ENCODE measurements around the gene PRKCZ. TPM values are rescaled to one million over a fixed set of nuclear protein-coding genes. Genes with fewer than 3 reads are reported as not detected.

Gene PRKCZ
- 1 to 10 TPM; 3.1 to 5.4 (median 4.7) TPM for total RNA-seq

GRCh38 chr1:2049718-2050431 is at the start of gene PRKCZ:
Gene PRKCZ (plus strand): TSS chr1:2050411. CDS start chr1:2050631, 220 bp downstream.
- peak within 1 kb of the TSS in 1 of 4 donors; percentile 18 for H3K27ac ChIP-seq (replicated peaks in 1 of 4)
- peaks cover 22 to 40% (median 34%) of the 10 kb centered on the region in 4 donors for H3K4me1 ChIP-seq
- no peaks in the 10 kb centered on the region for H3K36me3 ChIP-seq
- intact Hi-C loops (cut with DNase I): loop anchor here (5.0 kb wide), 1 partner anchor 93 kb away; no protein-coding TSS in a partner anchor
- TF ChIP-seq EP300 (IDR thresholded peaks at IDR 0.05) (no peak), POLR2AphosphoS5 (IDR thresholded peaks at IDR 0.05) (no peak)
- 0% methylated on average over 1 of the region's 83 CpGs for WGBS
- H3K27me3 ChIP-seq: peaks cover 0 to 89% (median 38%) of the 10 kb centered on the region in 4 donors
- H3K9me3 ChIP-seq: no peaks in the 10 kb centered on the region
- peak within 1 kb of the TSS; percentile 51 to 65 (median 53) for H3K4me3 ChIP-seq
- no peak for DNase-seq (ENCODE audit: extremely low spot score)

GRCh38 chr1:2000432-2000831 is 49.8 kb upstream of the PRKCZ start:
- H3K9me3 ChIP-seq: no peaks in the 10 kb centered on the region
- H3K27ac ChIP-seq (replicated peaks in 1 of 4): no peak overlapping the region
- peaks cover 0 to 85% (median 19%) of the 10 kb centered on the region in 4 donors for H3K27me3 ChIP-seq
- peaks cover 0 to 8% (median 3%) of the 10 kb centered on the region in 4 donors for H3K4me1 ChIP-seq
- DNase-seq (ENCODE audit: extremely low spot score): no peak
- 90% methylated on average over 7 of the region's 7 CpGs for WGBS
- intact Hi-C loops (cut with DNase I): no loop called here
- no peaks in the 10 kb centered on the region for H3K36me3 ChIP-seq
- TF ChIP-seq CTCF (IDR thresholded peaks at IDR 0.05) (no peak), POLR2A (IDR thresholded peaks at IDR 0.05; ENCODE audit: low read depth) (no peak), EP300 (IDR thresholded peaks at IDR 0.05) (no peak), POLR2AphosphoS5 (IDR thresholded peaks at IDR 0.05) (no peak)
- no peak overlapping the region for H3K4me3 ChIP-seq

- WGBS: 94% methylated on average over 9 of the region's 9 CpGs
- TF ChIP-seq POLR2AphosphoS5 (IDR thresholded peaks at IDR 0.05) (no peak), POLR2A (IDR thresholded peaks at IDR 0.05; ENCODE audit: low read depth) (no peak), EP300 (IDR thresholded peaks at IDR 0.05) (no peak), CTCF (IDR thresholded peaks at IDR 0.05) (no peak)
- peaks cover 0 to 8% (median 3%) of the 10 kb centered on the region in 4 donors for H3K4me1 ChIP-seq
- no peaks in the 10 kb centered on the region for H3K36me3 ChIP-seq
- no peak overlapping the region for H3K4me3 ChIP-seq
- H3K27ac ChIP-seq (replicated peaks in 1 of 4): no peak overlapping the region
- H3K27me3 ChIP-seq: peaks cover 0 to 85% (median 19%) of the 10 kb centered on the region in 4 donors
- H3K9me3 ChIP-seq: no peaks in the 10 kb centered on the region
- intact Hi-C loops (cut with DNase I): no loop called here
- no peak for DNase-seq (ENCODE audit: extremely low spot score)
These were observed 49.4 kb upstream of the PRKCZ start for GRCh38 chr1:2000850-2001249.

GRCh38 chr1:2001773-2002411 is 48.3 kb upstream of the PRKCZ start:
- Histone ChIP-seq H3K4me1 (peaks cover 0 to 8% (median 3%) of the 10 kb centered on the region in 4 donors), H3K27ac (replicated peaks in 1 of 4) (no peak overlapping the region), H3K27me3 (peaks cover 0 to 87% (median 19%) of the 10 kb centered on the region in 4 donors), H3K36me3 (no peaks in the 10 kb centered on the region), H3K9me3 (no peaks in the 10 kb centered on the region), H3K4me3 (no peak overlapping the region)
- WGBS: 82% methylated on average over 13 of the region's 13 CpGs
- TF ChIP-seq EP300 (IDR thresholded peaks at IDR 0.05): no peak
- no peak for TF ChIP-seq POLR2AphosphoS5 (IDR thresholded peaks at IDR 0.05)
- TF ChIP-seq POLR2A (IDR thresholded peaks at IDR 0.05; ENCODE audit: low read depth): no peak
- TF ChIP-seq CTCF (IDR thresholded peaks at IDR 0.05): no peak
- no peak for DNase-seq (ENCODE audit: extremely low spot score)
- intact Hi-C loops (cut with DNase I): no loop called here

GRCh38 chr1:2003541-2004131 is 46.6 kb upstream of the PRKCZ start, which contains the start of gene CFAP74:
Gene CFAP74 (minus strand): TSS chr1:2003786. CDS start chr1:1990956, 12,830 bp downstream.
- H3K27me3 ChIP-seq: peaks cover 0 to 89% (median 19%) of the 10 kb centered on the region in 4 donors
- no peak for TF ChIP-seq POLR2A (IDR thresholded peaks at IDR 0.05; ENCODE audit: low read depth)
- TF ChIP-seq EP300 (IDR thresholded peaks at IDR 0.05): no peak

More at GRCh38 chr1:2003541-2004131, 46.6 kb upstream of the PRKCZ start, which contains the start of gene CFAP74:
- H3K4me1 ChIP-seq: peaks cover 0 to 8% (median 3%) of the 10 kb centered on the region in 4 donors
- no peak for DNase-seq (ENCODE audit: extremely low spot score)
- H3K9me3 ChIP-seq: no peaks in the 10 kb centered on the region
- 9% methylated on average over 28 of the region's 49 CpGs for WGBS
- no peak within 1 kb of the TSS for H3K27ac ChIP-seq (replicated peaks in 1 of 4)
- intact Hi-C loops (cut with DNase I): no loop called here
- H3K4me3 ChIP-seq: peak within 1 kb of the TSS in 1 of 4 donors; percentile 31
- H3K36me3 ChIP-seq: no peaks in the 10 kb centered on the region

All from esophagus muscularis mucosa (tissue), 4 donors.